WTC11 (cell line): Measurements from ENCODE around the gene PTPN9. TPM values are rescaled to one million over a fixed set of nuclear protein-coding genes. Genes with fewer than 3 reads are reported as not detected.
A peak's percentile ranks its signal among the peaks of the same experiment; 100 is the strongest.

Experiments
- ATAC-seq: fragments of 200-7000 bp; cut with Tn5 transposase; 2 replicates; pipeline ENCODE4 v1.10.0; 2021; ENCODE audit warnings: mild to moderate bottlenecking, moderate library complexity
- Bru-seq: library from RNA; stranded (reverse); fragments of 400-500 nt; gene quantifications from one replicate; lab custom pipeline; 2021; lab: Mats Ljungman, UMichigan
- CTCF ChIA-PET: fragments of 300-600 bp; sonication (Branson Sonifier 250); formaldehyde crosslinking; loops from one replicate; lab custom pipeline; 2021; ENCODE audit warnings: antibody characterized with exemption; lab: Charles Lee
- POLR2A ChIA-PET: fragments of 350-600 bp; sonication (Branson Sonifier 250); formaldehyde crosslinking; loops from one replicate; lab custom pipeline; 2021; ENCODE audit warnings: antibody characterized with exemption; lab: Charles Lee
- DNase-seq: peaks from one replicate; pipeline ENCODE4 v3.0.0; 2021; ENCODE audit warnings: low spot score
- H3K27ac Mint-ChIP-seq: 2 replicates; pipeline ENCODE4 v1.8.0; 2021; ENCODE audit warnings: mixed read lengths
- H3K27me3 Mint-ChIP-seq: 2 replicates; pipeline ENCODE4 v1.8.0; 2021; ENCODE audit warnings: low read depth, mild to moderate bottlenecking, moderate library complexity, mixed read lengths
- H3K36me3 Mint-ChIP-seq: 2 replicates; pipeline ENCODE4 v1.8.0; 2021; ENCODE audit warnings: mixed read lengths
- H3K4me1 Mint-ChIP-seq: 2 replicates; pipeline ENCODE4 v1.8.0; 2022; ENCODE audit warnings: mixed read lengths
- H3K4me3 Mint-ChIP-seq: 2 replicates; pipeline ENCODE4 v1.8.0; 2021; ENCODE audit warnings: mild to moderate bottlenecking, moderate library complexity, mixed read lengths
- H3K9me3 Mint-ChIP-seq: 2 replicates; pipeline ENCODE4 v1.8.0; 2021; ENCODE audit warnings: mixed read lengths
- ARID4B ChIP-seq: sonication (generic); formaldehyde crosslinking; IDR thresholded peaks from 2 replicates; pipeline ENCODE4 v1.8.0; 2023; ENCODE audit warnings: missing genetic modification reagents, mild to moderate bottlenecking, borderline replicate concordance
- EMX1 ChIP-seq: fragments of 250-450 bp; sonication (Bioruptor Pico); IDR thresholded peaks from 2 replicates; pipeline ENCODE4 v1.8.0; 2021; ENCODE audit warnings: mild to moderate bottlenecking
- ETV6 ChIP-seq: sonication (generic); formaldehyde crosslinking; IDR thresholded peaks from 2 replicates; pipeline ENCODE4 v1.8.1; 2022; ENCODE audit warnings: mild to moderate bottlenecking, missing genetic modification reagents
- MYBL2 ChIP-seq: sonication (generic); formaldehyde crosslinking; IDR thresholded peaks from 2 replicates; pipeline ENCODE4 v1.8.1; 2023; ENCODE audit warnings: mild to moderate bottlenecking, moderate library complexity, missing genetic modification reagents
- SMAD3 ChIP-seq: sonication (generic); formaldehyde crosslinking; IDR thresholded peaks from 2 replicates; pipeline ENCODE4 v1.8.0; 2022; ENCODE audit warnings: missing genetic modification reagents, mild to moderate bottlenecking, borderline replicate concordance
- USF1 ChIP-seq: sonication (generic); formaldehyde crosslinking; IDR thresholded peaks from 2 replicates; pipeline ENCODE4 v1.8.0; 2022; ENCODE audit warnings: mild to moderate bottlenecking, missing genetic modification reagents
- ZNF232 ChIP-seq: sonication (generic); formaldehyde crosslinking; IDR thresholded peaks from 2 replicates; pipeline ENCODE4 v1.8.0; 2022; ENCODE audit warnings: mild to moderate bottlenecking, missing genetic modification reagents
- ZNF263 ChIP-seq: sonication (generic); formaldehyde crosslinking; IDR thresholded peaks from 2 replicates; pipeline ENCODE4 v1.8.1; 2022; ENCODE audit warnings: low read depth, mild to moderate bottlenecking, moderate library complexity, missing genetic modification reagents
- ZNF281 ChIP-seq: sonication (generic); formaldehyde crosslinking; IDR thresholded peaks from 2 replicates; pipeline ENCODE4 v1.8.0; 2023; ENCODE audit warnings: mild to moderate bottlenecking, missing genetic modification reagents
- long read RNA-seq, 3 experiments: library from RNA in 1 of 3; library from capped mRNA in 1 of 3; library from polyadenylated mRNA in 1 of 3; unstranded in 2 of 3; stranded (forward) in 1 of 3; transcript quantifications; one replicate each; pipeline ENCODE4 v2.0.0, GENCODE V29; 2021
- total RNA-seq: library from RNA; stranded (reverse); gene quantifications from 3 replicates; pipeline ENCODE4 v1.2.3, GENCODE V29; 2021
- TF ChIP-seq, protein P1 (sequence below): sonication (generic); formaldehyde crosslinking; IDR thresholded peaks from 2 replicates; pipeline ENCODE4 v1.8.1; 2022; ENCODE audit warnings: mild to moderate bottlenecking, moderate library complexity, missing genetic modification reagents
- TF ChIP-seq, protein P2 (sequence below): sonication (generic); formaldehyde crosslinking; IDR thresholded peaks from 2 replicates; pipeline ENCODE4 v1.8.1; 2023; ENCODE audit warnings: mild to moderate bottlenecking, missing genetic modification reagents
- TF ChIP-seq, protein P3 (sequence below): sonication (generic); formaldehyde crosslinking; IDR thresholded peaks from 2 replicates; pipeline ENCODE4 v1.8.1; 2023; ENCODE audit warnings: mild to moderate bottlenecking, moderate library complexity, missing genetic modification reagents

Gene PTPN9
- total RNA-seq (36.1 to 45.5 TPM (median 36.6 TPM) in 3 replicates), Bru-seq, nascent RNA (percentile 67 among the genes with signal in this experiment)
- long read RNA-seq, experiment 1, full-length matches to known transcripts: 126 of 177 reads
- long read RNA-seq, experiment 1, partial matches to known transcripts: 14 of 177 reads
- long read RNA-seq, experiment 1, other reads (novel, unspliced or antisense): 37 of 177 reads
- long read RNA-seq, experiment 2, full-length matches to known transcripts: 19 of 47 reads
- long read RNA-seq, experiment 2, partial matches to known transcripts: 4 of 47 reads
- long read RNA-seq, experiment 2, other reads (novel, unspliced or antisense): 24 of 47 reads
- long read RNA-seq, experiment 3, partial matches to known transcripts: 0 of 1 reads
- long read RNA-seq, experiment 3, other reads (novel, unspliced or antisense): 1 of 1 reads

DNA sequence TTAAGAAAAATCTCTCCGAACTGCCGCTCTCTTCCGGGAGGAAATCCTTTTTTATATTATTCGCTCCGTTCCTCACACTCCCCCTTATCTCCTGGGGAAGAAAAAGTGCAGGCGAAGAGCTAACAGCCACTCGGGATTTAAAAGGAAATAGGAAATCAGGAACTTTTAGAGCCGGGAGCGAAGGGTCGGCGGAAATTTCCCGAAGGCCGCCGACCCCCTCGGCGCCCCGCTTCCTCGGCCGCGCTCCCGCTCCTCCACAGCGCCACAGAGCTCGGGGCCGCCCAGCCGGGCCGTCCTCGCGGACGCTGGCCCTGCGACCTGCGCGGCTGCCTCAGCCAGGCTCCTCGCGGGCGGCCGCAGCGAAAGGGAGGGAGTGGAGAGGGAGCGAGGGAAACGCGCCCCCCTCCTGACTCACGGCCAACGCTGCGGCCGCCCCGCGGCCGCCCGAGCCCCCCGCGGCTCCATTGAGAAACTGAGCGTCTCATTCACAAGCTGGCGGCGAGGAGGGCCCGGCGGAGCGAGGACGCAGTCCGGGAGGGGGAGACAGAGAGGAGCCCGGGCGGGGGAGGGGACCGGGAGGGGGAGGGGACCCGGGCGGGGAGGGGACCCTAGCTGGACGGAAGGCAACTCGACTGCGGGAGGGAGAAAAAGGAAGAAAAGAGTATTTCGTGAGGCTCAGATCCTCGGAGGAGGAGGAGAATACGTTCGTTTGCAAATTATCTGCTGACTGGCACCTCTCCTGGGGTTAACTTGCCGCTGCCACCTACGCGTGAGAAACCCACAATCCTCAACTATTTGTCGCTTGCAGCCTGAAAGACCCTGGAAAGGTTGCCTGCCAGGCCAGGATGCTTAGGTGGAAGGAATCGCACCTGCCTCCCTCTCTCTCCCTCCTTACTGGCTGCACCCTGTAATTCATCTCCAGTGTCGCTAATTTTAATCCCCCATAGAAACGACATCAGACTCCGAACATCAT is at the start of gene PTPN9:
Gene PTPN9 (minus strand): TSS at position 368 of the 973 bp plus-strand sequence. CDS start 539 bp downstream, outside the sequence.
- H3K4me1 Mint-ChIP-seq: peaks cover 26% of the 10 kb centered on the region
- peak within 1 kb of the TSS; percentile 97 for H3K4me3 Mint-ChIP-seq
- ChIA-PET POLR2A (interaction anchor here (0.5 to 2.7 kb wide), 7 partner anchors 36 to 211 kb away, joined by 3 to 37 read pairs (median 6); partner anchors contain the start of genes IMP3, MAN2C1, SIN3A and SNX33), CTCF (interaction anchor here (0.5 to 2.9 kb wide), 19 partner anchors 11 to 211 kb away, joined by 3 to 18 read pairs (median 5); partner anchors contain the start of genes MAN2C1, SIN3A, SNUPN and SNX33)
- ATAC-seq (peak; percentile 83), DNase-seq (peak; percentile 94)
- no peaks in the 10 kb centered on the region for H3K9me3 Mint-ChIP-seq
- H3K27ac Mint-ChIP-seq: peak within 1 kb of the TSS; percentile 96
- no peaks in the 10 kb centered on the region for H3K27me3 Mint-ChIP-seq
- TF ChIP-seq, protein P1, sequence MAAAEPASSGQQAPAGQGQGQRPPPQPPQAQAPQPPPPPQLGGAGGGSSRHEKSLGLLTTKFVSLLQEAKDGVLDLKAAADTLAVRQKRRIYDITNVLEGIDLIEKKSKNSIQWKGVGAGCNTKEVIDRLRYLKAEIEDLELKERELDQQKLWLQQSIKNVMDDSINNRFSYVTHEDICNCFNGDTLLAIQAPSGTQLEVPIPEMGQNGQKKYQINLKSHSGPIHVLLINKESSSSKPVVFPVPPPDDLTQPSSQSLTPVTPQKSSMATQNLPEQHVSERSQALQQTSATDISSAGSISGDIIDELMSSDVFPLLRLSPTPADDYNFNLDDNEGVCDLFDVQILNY (CRISPR knock-in tag): peak; percentile 22; the same call in 1 of the 2 replicates
- peak; percentile 60 for TF ChIP-seq ETV6 (CRISPR knock-in tag)
- TF ChIP-seq USF1 (CRISPR knock-in tag): no peak
- no peak for TF ChIP-seq MYBL2 (CRISPR knock-in tag)
- TF ChIP-seq, protein P2, sequence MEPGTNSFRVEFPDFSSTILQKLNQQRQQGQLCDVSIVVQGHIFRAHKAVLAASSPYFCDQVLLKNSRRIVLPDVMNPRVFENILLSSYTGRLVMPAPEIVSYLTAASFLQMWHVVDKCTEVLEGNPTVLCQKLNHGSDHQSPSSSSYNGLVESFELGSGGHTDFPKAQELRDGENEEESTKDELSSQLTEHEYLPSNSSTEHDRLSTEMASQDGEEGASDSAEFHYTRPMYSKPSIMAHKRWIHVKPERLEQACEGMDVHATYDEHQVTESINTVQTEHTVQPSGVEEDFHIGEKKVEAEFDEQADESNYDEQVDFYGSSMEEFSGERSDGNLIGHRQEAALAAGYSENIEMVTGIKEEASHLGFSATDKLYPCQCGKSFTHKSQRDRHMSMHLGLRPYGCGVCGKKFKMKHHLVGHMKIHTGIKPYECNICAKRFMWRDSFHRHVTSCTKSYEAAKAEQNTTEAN (CRISPR knock-in tag): no peak
- no peak for TF ChIP-seq ZNF263 (CRISPR knock-in tag)
- TF ChIP-seq ZNF281 (CRISPR knock-in tag): peak; percentile 66; the same call in 1 of the 2 replicates
- TF ChIP-seq ZNF232 (CRISPR knock-in tag): no peak
- no peak for TF ChIP-seq EMX1
- TF ChIP-seq ARID4B: no peak
- no peak for TF ChIP-seq SMAD3 (CRISPR knock-in tag)
- TF ChIP-seq, protein P3, sequence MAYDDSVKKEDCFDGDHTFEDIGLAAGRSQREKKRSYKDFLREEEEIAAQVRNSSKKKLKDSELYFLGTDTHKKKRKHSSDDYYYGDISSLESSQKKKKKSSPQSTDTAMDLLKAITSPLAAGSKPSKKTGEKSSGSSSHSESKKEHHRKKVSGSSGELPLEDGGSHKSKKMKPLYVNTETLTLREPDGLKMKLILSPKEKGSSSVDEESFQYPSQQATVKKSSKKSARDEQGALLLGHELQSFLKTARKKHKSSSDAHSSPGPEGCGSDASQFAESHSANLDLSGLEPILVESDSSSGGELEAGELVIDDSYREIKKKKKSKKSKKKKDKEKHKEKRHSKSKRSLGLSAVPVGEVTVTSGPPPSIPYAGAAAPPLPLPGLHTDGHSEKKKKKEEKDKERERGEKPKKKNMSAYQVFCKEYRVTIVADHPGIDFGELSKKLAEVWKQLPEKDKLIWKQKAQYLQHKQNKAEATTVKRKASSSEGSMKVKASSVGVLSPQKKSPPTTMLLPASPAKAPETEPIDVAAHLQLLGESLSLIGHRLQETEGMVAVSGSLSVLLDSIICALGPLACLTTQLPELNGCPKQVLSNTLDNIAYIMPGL (CRISPR knock-in tag): 0 out of 2 replicates have a peak, but pooled peaks have one; percentile 38
- no peaks in the 10 kb centered on the region; the same call in 1 of the 2 replicates for H3K36me3 Mint-ChIP-seq
